Fibroblast of lung (primary cell): ENCODE data around the gene GDF2. TPM values are rescaled to one million over a fixed set of nuclear protein-coding genes. Genes with fewer than 3 reads are reported as not detected.
A peak's percentile ranks its signal among the peaks of the same experiment; 100 is the strongest.

ENCODE experiments used
- DNase-seq, 2 donors: peaks; one replicate each; pipeline versions ENCODE4 v3.0.0 to v3.0.0-alpha.2; 2010; ENCODE audit warnings: low read depth in 2 of 2
- H2AFZ ChIP-seq: 2 replicates; pipeline ENCODE4 v1.5.1; 2012; ENCODE audit warnings: low read length, control low read depth, inconsistent platforms
- H3K27ac ChIP-seq: 2 replicates; pipeline ENCODE4 v1.5.1; 2011; ENCODE audit warnings: low read length, control low read depth; ENCODE audit not compliant: insufficient read depth
- H3K27me3 ChIP-seq: 2 replicates; pipeline ENCODE4 v1.5.1; 2011; ENCODE audit warnings: mild to moderate bottlenecking, low read length; ENCODE audit not compliant: control insufficient read depth, insufficient read depth
- H3K36me3 ChIP-seq: 2 replicates; pipeline ENCODE4 v1.5.1; 2011; ENCODE audit warnings: low read length; ENCODE audit not compliant: control insufficient read depth, insufficient read depth
- H3K4me1 ChIP-seq: 2 replicates; pipeline ENCODE4 v1.5.1; 2011; ENCODE audit warnings: low read length; ENCODE audit not compliant: control insufficient read depth, insufficient read depth; ENCODE audit errors: extremely low read depth
- H3K4me2 ChIP-seq: 2 replicates; pipeline ENCODE4 v1.5.1; 2011; ENCODE audit warnings: low read length, control low read depth; ENCODE audit not compliant: insufficient read depth; ENCODE audit errors: extremely low read depth
- H3K4me3 ChIP-seq, 4 experiments: fragments of 200-600 bp in 1 of 4; sonication (generic) in 1 of 4; replicated peaks in 1 of 4; 2 replicates each; pipeline ENCODE4 v1.5.1; 2011 to 2016; ENCODE audit warnings: low read length in 4 of 4, low read depth in 3 of 4, mild to moderate bottlenecking in 3 of 4, control low read depth in 2 of 4, inconsistent platforms in 1 of 4, mixed read lengths in 1 of 4; ENCODE audit not compliant: insufficient read depth in 1 of 4; ENCODE audit errors: control extremely low read depth in 1 of 4
- H3K79me2 ChIP-seq: 2 replicates; pipeline ENCODE4 v1.5.1; 2012; ENCODE audit warnings: mild to moderate bottlenecking, low read length, inconsistent platforms; ENCODE audit not compliant: control insufficient read depth, insufficient read depth
- H3K9ac ChIP-seq: 2 replicates; pipeline ENCODE4 v1.5.1; 2011; ENCODE audit warnings: mild to moderate bottlenecking, low read length, control low read depth; ENCODE audit not compliant: insufficient read depth
- H3K9me3 ChIP-seq: 2 replicates; pipeline ENCODE4 v1.5.1; 2012; ENCODE audit warnings: low read depth, low read length; ENCODE audit not compliant: control insufficient read depth, insufficient read depth
- H4K20me1 ChIP-seq: 2 replicates; pipeline ENCODE4 v1.5.1; 2011; ENCODE audit warnings: low read length; ENCODE audit not compliant: control insufficient read depth, insufficient read depth; ENCODE audit errors: extremely low read depth
- CTCF ChIP-seq, 2 donors: IDR thresholded peaks in 1 of 2; conservative IDR thresholded peaks in 1 of 2; 1 replicate in 1 of 2; 2 replicates in 1 of 2; pipeline ENCODE4 v1.5.1; 2011 to 2012; ENCODE audit warnings: low read length in 2 of 2, control low read depth in 1 of 2, inconsistent platforms in 1 of 2, low read depth in 1 of 2, mild to moderate bottlenecking in 1 of 2
- EZH2 ChIP-seq: IDR thresholded peaks from 2 replicates; pipeline ENCODE4 v1.5.1; 2012; ENCODE audit warnings: low read length, control low read depth, mild to moderate bottlenecking; ENCODE audit errors: missing control alignments
- polyA plus RNA-seq, 2 donors: library from polyadenylated mRNA; depleted of rRNA in 1 of 2; stranded (reverse) in 1 of 2; unstranded in 1 of 2; fragments of >200 nt; gene quantifications; 2 replicates each; pipeline ENCODE4 v1.2.1, GENCODE V29; 2011 to 2012; ENCODE audit warnings: missing spikeins in 1 of 2
- total RNA-seq: library from RNA; depleted of rRNA; stranded (reverse); fragments of >200 nt; gene quantifications from 2 replicates; pipeline ENCODE4 v1.2.1, GENCODE V29; 2014

GDF2 gene
- total and polyA plus RNA-seq, 2 donors (not counting 1 experiment from before 2014, with no cell fraction given), result not detected

GRCh38 chr10:47351899-47352815, 29.9 kb downstream of the GDF2 start:
- no peaks in the 10 kb centered on the region for H3K27me3 ChIP-seq
- H3K79me2 ChIP-seq, result no peaks in the 10 kb centered on the region
- no peaks in the 10 kb centered on the region for H4K20me1 ChIP-seq
- no peak for DNase-seq
- no peak overlapping the region for H3K27ac ChIP-seq
- H3K36me3 ChIP-seq, result no peaks in the 10 kb centered on the region
- no peaks in the 10 kb centered on the region for H3K9me3 ChIP-seq
- no peak overlapping the region for H3K4me3 ChIP-seq
- no peak overlapping the region for H3K4me2 ChIP-seq
- no peak overlapping the region for H2AFZ ChIP-seq
- H3K9ac ChIP-seq, result no peak overlapping the region
- H3K4me1 ChIP-seq, result no peaks in the 10 kb centered on the region
- TF ChIP-seq CTCF (conservative IDR thresholded peaks at IDR 0.05 in 1 of 2, IDR thresholded peaks at IDR 0.05 in 1 of 2; ENCODE audit: low read depth in 1 of 2, low read length in 2 of 2) (no peak), EZH2 (no peak)

- DNase-seq, result no peak
- no peak for TF ChIP-seq EZH2
- TF ChIP-seq CTCF (conservative IDR thresholded peaks at IDR 0.05 in 1 of 2, IDR thresholded peaks at IDR 0.05 in 1 of 2; ENCODE audit: low read depth in 1 of 2, low read length in 2 of 2), result no peak
- Histone ChIP-seq H3K9me3 (no peaks in the 10 kb centered on the region), H3K4me1 (no peaks in the 10 kb centered on the region), H3K27me3 (no peaks in the 10 kb centered on the region), H3K27ac (no peak overlapping the region), H3K36me3 (no peaks in the 10 kb centered on the region), H4K20me1 (no peaks in the 10 kb centered on the region), H3K4me3 (no peak overlapping the region), H2AFZ (no peak overlapping the region), H3K4me2 (no peak overlapping the region), H3K79me2 (no peaks in the 10 kb centered on the region), H3K9ac (no peak overlapping the region)
Measured at GRCh38 chr10:47353351-47353750, 31.1 kb downstream of the GDF2 start.

GRCh38 chr10:47354165-47354564, 31.9 kb downstream of the GDF2 start:
- Histone ChIP-seq H3K4me1 (no peaks in the 10 kb centered on the region), H3K27ac (no peak overlapping the region), H3K36me3 (no peaks in the 10 kb centered on the region), H3K4me3 (no peak overlapping the region), H4K20me1 (no peaks in the 10 kb centered on the region), H3K9me3 (no peaks in the 10 kb centered on the region), H3K27me3 (peaks cover 2% of the 10 kb centered on the region), H2AFZ (no peak overlapping the region), H3K9ac (no peak overlapping the region), H3K4me2 (no peak overlapping the region), H3K79me2 (no peaks in the 10 kb centered on the region)
- peak; percentile 4 to 14 for DNase-seq
- peak in 1 of 2 donors; percentile 17 for TF ChIP-seq CTCF (conservative IDR thresholded peaks at IDR 0.05 in 1 of 2, IDR thresholded peaks at IDR 0.05 in 1 of 2; ENCODE audit: low read depth in 1 of 2, low read length in 2 of 2)
- no peak for TF ChIP-seq EZH2
